ENCODE results near the gene SPEF1.

The SPEF1 gene

GRCh38 chr20:3749689-3750531 is 31.3 kb downstream of the SPEF1 start:
- no peaks in the 10 kb centered on the region for H3K27me3 ChIP-seq (ENCODE audit: control insufficient read depth, low read length)
- no peaks in the 10 kb centered on the region for H3K4me1 ChIP-seq (ENCODE audit: control insufficient read depth, low read length)
- H3K4me2 ChIP-seq (ENCODE audit: low read length) = no peak overlapping the region
- H4K20me1 ChIP-seq (ENCODE audit: control insufficient read depth, insufficient read depth, low read depth, low read length) = no peaks in the 10 kb centered on the region
- H3K27ac ChIP-seq (ENCODE audit: low read depth, low read length) = no peak overlapping the region
- H3K79me2 ChIP-seq (ENCODE audit: control insufficient read depth, low read length) = no peaks in the 10 kb centered on the region
- H3K4me3 ChIP-seq (ENCODE audit: low read length) = no peak overlapping the region
- peaks cover 5% of the 10 kb centered on the region; the same call in 1 of the 2 replicates for H3K36me3 ChIP-seq (ENCODE audit: control insufficient read depth, low read length)
- TF ChIP-seq EZH2phosphoT487 (IDR thresholded peaks at IDR 0.05; ENCODE audit: borderline replicate concordance, low read length) = no peak
- TF ChIP-seq CTCF (IDR thresholded peaks at IDR 0.05; ENCODE audit: low read depth, low read length, poor library complexity, severe bottlenecking) = peak; percentile 68
- no peaks in the 10 kb centered on the region for H3F3A ChIP-seq (ENCODE audit: control insufficient read depth, insufficient read depth)
- no peaks in the 10 kb centered on the region for H3K9me3 ChIP-seq (ENCODE audit: control insufficient read depth, insufficient read depth, low read length)
- H3K9me2 ChIP-seq (replicated peaks; ENCODE audit: control insufficient read depth, low read length) = no peaks in the 10 kb centered on the region

GRCh38 chr20:3749087-3749688 is 32.1 kb downstream of the SPEF1 start:
- Histone ChIP-seq H3K79me2 (ENCODE audit: control insufficient read depth, low read length) (no peaks in the 10 kb centered on the region), H3K27ac (ENCODE audit: low read depth, low read length) (no peak overlapping the region), H4K20me1 (ENCODE audit: control insufficient read depth, insufficient read depth, low read depth, low read length) (no peaks in the 10 kb centered on the region), H3K4me1 (ENCODE audit: control insufficient read depth, low read length) (no peaks in the 10 kb centered on the region), H3K27me3 (ENCODE audit: control insufficient read depth, low read length) (peaks cover 5% of the 10 kb centered on the region; the same call in 1 of the 2 replicates), H3K4me3 (ENCODE audit: low read length) (no peak overlapping the region), H3K4me2 (ENCODE audit: low read length) (no peak overlapping the region), H3K9me2 (replicated peaks; ENCODE audit: control insufficient read depth, low read length) (no peaks in the 10 kb centered on the region), H3F3A (ENCODE audit: control insufficient read depth, insufficient read depth) (no peaks in the 10 kb centered on the region; the same call in 1 of the 2 replicates), H3K36me3 (ENCODE audit: control insufficient read depth, low read length) (peaks cover 5% of the 10 kb centered on the region; the same call in 1 of the 2 replicates), H3K9me3 (ENCODE audit: control insufficient read depth, insufficient read depth, low read length) (no peaks in the 10 kb centered on the region)
- no peak for TF ChIP-seq EZH2phosphoT487 (IDR thresholded peaks at IDR 0.05; ENCODE audit: borderline replicate concordance, low read length)
- TF ChIP-seq CTCF (IDR thresholded peaks at IDR 0.05; ENCODE audit: low read depth, low read length, poor library complexity, severe bottlenecking) = no peak

GRCh38 chr20:3748073-3748472 is 33.2 kb downstream of the SPEF1 start:
- Histone ChIP-seq H3K27me3 (ENCODE audit: control insufficient read depth, low read length) (peaks cover 7% of the 10 kb centered on the region; the same call in 1 of the 2 replicates), H4K20me1 (ENCODE audit: control insufficient read depth, insufficient read depth, low read depth, low read length) (no peaks in the 10 kb centered on the region), H3K9me3 (ENCODE audit: control insufficient read depth, insufficient read depth, low read length) (no peaks in the 10 kb centered on the region), H3K36me3 (ENCODE audit: control insufficient read depth, low read length) (peaks cover 5% of the 10 kb centered on the region; the same call in 1 of the 2 replicates), H3K4me3 (ENCODE audit: low read length) (no peak overlapping the region), H3K9me2 (replicated peaks; ENCODE audit: control insufficient read depth, low read length) (no peaks in the 10 kb centered on the region), H3K4me1 (ENCODE audit: control insufficient read depth, low read length) (no peaks in the 10 kb centered on the region), H3K4me2 (ENCODE audit: low read length) (no peak overlapping the region), H3F3A (ENCODE audit: control insufficient read depth, insufficient read depth) (no peaks in the 10 kb centered on the region; the same call in 1 of the 2 replicates), H3K79me2 (ENCODE audit: control insufficient read depth, low read length) (no peaks in the 10 kb centered on the region), H3K27ac (ENCODE audit: low read depth, low read length) (no peak overlapping the region)
- TF ChIP-seq EZH2phosphoT487 (IDR thresholded peaks at IDR 0.05; ENCODE audit: borderline replicate concordance, low read length) (no peak), CTCF (IDR thresholded peaks at IDR 0.05; ENCODE audit: low read depth, low read length, poor library complexity, severe bottlenecking) (no peak)

Data from DOHH2 (cell line).